ENCODE measurements around the gene GPR39. TPM values are rescaled to one million over a fixed set of nuclear protein-coding genes. Genes with fewer than 3 reads are reported as not detected.

Gene GPR39
- total RNA-seq, 1 donor = 3.6 TPM

DNA sequence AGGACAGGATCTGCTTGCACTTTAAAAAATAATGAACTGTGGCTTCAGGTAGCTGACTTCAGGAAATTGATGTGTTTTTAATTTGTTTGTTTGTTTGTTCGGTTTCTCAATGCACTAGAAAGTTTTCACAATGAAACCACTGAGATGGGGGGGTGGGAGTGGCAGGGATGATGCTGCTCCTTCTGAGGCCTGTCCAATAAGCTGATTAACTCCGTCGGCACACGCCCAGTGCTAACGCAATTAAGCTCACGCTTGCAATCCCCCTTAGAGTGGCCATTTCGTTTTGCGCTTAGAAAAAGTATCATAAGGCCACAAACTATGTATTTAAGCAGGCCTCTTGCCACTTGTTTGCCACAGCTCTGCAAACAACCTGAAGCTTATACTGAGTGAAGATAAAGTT lies 12.5 kb upstream of the GPR39 start:
- no peak overlapping the region for H3K4me2 ChIP-seq (ENCODE audit: insufficient read depth, low read length)
- DNase-seq (ENCODE audit: insufficient read length, low spot score, missing footprints) = peak; percentile 32
- H3K27ac ChIP-seq (ENCODE audit: low read depth, low read length) = no peak overlapping the region
- peaks cover 5% of the 10 kb centered on the region for H3K4me1 ChIP-seq (ENCODE audit: insufficient read depth, low read length)
- H4K20me1 ChIP-seq (ENCODE audit: insufficient read depth, low read length) = no peaks in the 10 kb centered on the region
- no peaks in the 10 kb centered on the region for H3K9me3 ChIP-seq (ENCODE audit: low read depth, low read length)
- H3K4me3 ChIP-seq (ENCODE audit: insufficient read depth, low read length) = no peak overlapping the region
- TF ChIP-seq, protein P1, sequence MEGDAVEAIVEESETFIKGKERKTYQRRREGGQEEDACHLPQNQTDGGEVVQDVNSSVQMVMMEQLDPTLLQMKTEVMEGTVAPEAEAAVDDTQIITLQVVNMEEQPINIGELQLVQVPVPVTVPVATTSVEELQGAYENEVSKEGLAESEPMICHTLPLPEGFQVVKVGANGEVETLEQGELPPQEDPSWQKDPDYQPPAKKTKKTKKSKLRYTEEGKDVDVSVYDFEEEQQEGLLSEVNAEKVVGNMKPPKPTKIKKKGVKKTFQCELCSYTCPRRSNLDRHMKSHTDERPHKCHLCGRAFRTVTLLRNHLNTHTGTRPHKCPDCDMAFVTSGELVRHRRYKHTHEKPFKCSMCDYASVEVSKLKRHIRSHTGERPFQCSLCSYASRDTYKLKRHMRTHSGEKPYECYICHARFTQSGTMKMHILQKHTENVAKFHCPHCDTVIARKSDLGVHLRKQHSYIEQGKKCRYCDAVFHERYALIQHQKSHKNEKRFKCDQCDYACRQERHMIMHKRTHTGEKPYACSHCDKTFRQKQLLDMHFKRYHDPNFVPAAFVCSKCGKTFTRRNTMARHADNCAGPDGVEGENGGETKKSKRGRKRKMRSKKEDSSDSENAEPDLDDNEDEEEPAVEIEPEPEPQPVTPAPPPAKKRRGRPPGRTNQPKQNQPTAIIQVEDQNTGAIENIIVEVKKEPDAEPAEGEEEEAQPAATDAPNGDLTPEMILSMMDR (IDR thresholded peaks at IDR 0.05; ENCODE audit: extremely low read depth, low read depth, low read length) = no peak
- no peaks in the 10 kb centered on the region for H3K79me2 ChIP-seq (ENCODE audit: insufficient read depth, low read length)
- H2AFZ ChIP-seq (ENCODE audit: low read length) = peak overlapping the region; percentile 31
- peaks cover 8% of the 10 kb centered on the region for H3K27me3 ChIP-seq (ENCODE audit: insufficient read depth, low read length)
- H3K36me3 ChIP-seq (ENCODE audit: insufficient read depth, low read length) = no peaks in the 10 kb centered on the region

DNA sequence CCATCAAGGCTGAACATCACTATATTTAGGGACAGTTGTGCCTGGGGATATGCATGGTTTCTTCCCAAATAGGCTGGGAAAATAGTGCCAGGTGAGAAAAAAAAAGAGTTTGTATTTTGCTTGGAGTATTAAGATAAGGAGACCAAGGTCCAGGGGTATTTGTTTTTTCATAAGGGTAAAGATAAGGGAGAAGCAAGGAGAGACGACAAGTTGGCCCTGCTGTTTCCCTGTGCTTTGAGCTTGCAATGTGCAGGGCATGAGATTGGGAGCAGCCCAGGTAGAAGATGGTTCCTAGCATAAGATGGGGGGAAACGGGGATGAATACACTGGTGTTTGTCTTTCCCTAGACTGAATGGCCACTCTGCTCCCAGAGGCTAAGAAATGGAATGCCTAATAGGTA lies 8.8 kb upstream of the GPR39 start:
- H3K27me3 ChIP-seq (ENCODE audit: insufficient read depth, low read length) = peaks cover 8% of the 10 kb centered on the region
- TF ChIP-seq, protein P1 (IDR thresholded peaks at IDR 0.05; ENCODE audit: extremely low read depth, low read depth, low read length) = no peak
- no peak overlapping the region for H3K27ac ChIP-seq (ENCODE audit: low read depth, low read length)
- no peaks in the 10 kb centered on the region for H3K9me3 ChIP-seq (ENCODE audit: low read depth, low read length)
- no peaks in the 10 kb centered on the region for H3K36me3 ChIP-seq (ENCODE audit: insufficient read depth, low read length)
- H3K79me2 ChIP-seq (ENCODE audit: insufficient read depth, low read length) = no peaks in the 10 kb centered on the region
- H4K20me1 ChIP-seq (ENCODE audit: insufficient read depth, low read length) = no peaks in the 10 kb centered on the region
- H2AFZ ChIP-seq (ENCODE audit: low read length) = no peak overlapping the region
- H3K4me2 ChIP-seq (ENCODE audit: insufficient read depth, low read length) = no peak overlapping the region
- DNase-seq (ENCODE audit: insufficient read length, low spot score, missing footprints) = no peak
- H3K4me3 ChIP-seq (ENCODE audit: insufficient read depth, low read length) = no peak overlapping the region
- no peaks in the 10 kb centered on the region for H3K4me1 ChIP-seq (ENCODE audit: insufficient read depth, low read length)

DNA sequence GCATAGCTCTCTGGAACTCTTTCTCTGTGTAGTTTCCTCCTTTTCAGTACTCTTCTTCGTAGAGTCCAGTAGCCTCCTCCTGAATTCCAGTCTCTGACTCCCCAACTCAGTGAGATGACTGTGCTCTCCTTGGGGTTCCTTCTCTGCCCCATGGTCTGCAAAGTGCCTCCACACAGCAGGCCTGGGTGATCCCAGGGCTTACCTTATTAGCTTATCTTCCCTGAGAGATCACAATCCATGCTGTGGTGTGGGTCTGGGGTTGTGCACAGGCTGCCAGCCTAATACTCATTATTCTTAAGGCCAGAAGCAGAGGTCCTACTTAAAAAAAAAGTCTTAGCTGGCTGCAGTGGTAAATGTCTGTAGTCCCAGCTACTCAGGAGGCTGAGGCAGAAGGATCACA lies 4.6 kb upstream of the GPR39 start:
- H3K36me3 ChIP-seq (ENCODE audit: insufficient read depth, low read length) = no peaks in the 10 kb centered on the region
- no peak overlapping the region for H3K27ac ChIP-seq (ENCODE audit: low read depth, low read length)
- H3K4me2 ChIP-seq (ENCODE audit: insufficient read depth, low read length) = no peak overlapping the region
- H3K9me3 ChIP-seq (ENCODE audit: low read depth, low read length) = no peaks in the 10 kb centered on the region
- H2AFZ ChIP-seq (ENCODE audit: low read length) = no peak overlapping the region
- peaks cover 15% of the 10 kb centered on the region for H3K4me1 ChIP-seq (ENCODE audit: insufficient read depth, low read length)
- no peaks in the 10 kb centered on the region for H3K27me3 ChIP-seq (ENCODE audit: insufficient read depth, low read length)
- H4K20me1 ChIP-seq (ENCODE audit: insufficient read depth, low read length) = no peaks in the 10 kb centered on the region
- H3K4me3 ChIP-seq (ENCODE audit: insufficient read depth, low read length) = no peak overlapping the region
- H3K79me2 ChIP-seq (ENCODE audit: insufficient read depth, low read length) = no peaks in the 10 kb centered on the region
- DNase-seq (ENCODE audit: insufficient read length, low spot score, missing footprints) = no peak
- TF ChIP-seq, protein P1 (IDR thresholded peaks at IDR 0.05; ENCODE audit: extremely low read depth, low read depth, low read length) = no peak

DNA sequence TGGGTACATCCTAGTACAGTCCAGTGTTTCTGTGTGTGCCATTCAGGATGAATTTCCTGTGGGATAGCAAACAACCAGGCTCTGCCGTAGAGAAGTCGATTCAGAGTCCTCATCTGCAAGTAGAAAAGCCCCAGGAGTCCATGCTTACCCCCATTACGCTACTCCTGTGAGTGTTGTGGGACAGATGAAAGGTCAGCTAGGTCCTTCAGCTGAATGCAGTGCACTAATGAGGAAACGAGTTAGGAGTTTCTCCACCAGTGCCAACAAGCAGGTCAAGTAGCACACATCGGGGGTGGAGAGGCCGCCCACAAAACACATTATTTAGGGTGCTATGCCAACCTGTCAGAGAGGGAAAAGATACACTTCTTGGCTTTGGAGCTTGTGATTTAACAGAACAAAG lies 2.5 kb upstream of the GPR39 start:
- H4K20me1 ChIP-seq (ENCODE audit: insufficient read depth, low read length) = no peaks in the 10 kb centered on the region
- TF ChIP-seq, protein P1 (IDR thresholded peaks at IDR 0.05; ENCODE audit: extremely low read depth, low read depth, low read length) = no peak
- no peak overlapping the region for H3K4me3 ChIP-seq (ENCODE audit: insufficient read depth, low read length)
- H3K4me2 ChIP-seq (ENCODE audit: insufficient read depth, low read length) = no peak overlapping the region
- H3K27ac ChIP-seq (ENCODE audit: low read depth, low read length) = no peak overlapping the region
- H3K27me3 ChIP-seq (ENCODE audit: insufficient read depth, low read length) = no peaks in the 10 kb centered on the region
- H3K4me1 ChIP-seq (ENCODE audit: insufficient read depth, low read length) = peaks cover 16% of the 10 kb centered on the region
- H3K36me3 ChIP-seq (ENCODE audit: insufficient read depth, low read length) = no peaks in the 10 kb centered on the region
- H3K9me3 ChIP-seq (ENCODE audit: low read depth, low read length) = no peaks in the 10 kb centered on the region
- H3K79me2 ChIP-seq (ENCODE audit: insufficient read depth, low read length) = peaks cover 3% of the 10 kb centered on the region
- no peak overlapping the region for H2AFZ ChIP-seq (ENCODE audit: low read length)
- no peak for DNase-seq (ENCODE audit: insufficient read length, low spot score, missing footprints)
